CD4-positive, alpha-beta T cell treated with Interleukin-2 at 100 ng/mL for 4 hours (primary cell): ENCODE measurements around the gene FRS3.
"Not testable (repeated sequence)": the region's sequence is repeated elsewhere in the genome, so short reads cannot be mapped to it uniquely, and the experiment has no call there.

ENCODE experiments used
- DNase-seq: peaks from one replicate; pipeline ENCODE4 v3.0.0-alpha.2; 2020; ENCODE audit warnings: low spot score

The FRS3 gene, protein sequence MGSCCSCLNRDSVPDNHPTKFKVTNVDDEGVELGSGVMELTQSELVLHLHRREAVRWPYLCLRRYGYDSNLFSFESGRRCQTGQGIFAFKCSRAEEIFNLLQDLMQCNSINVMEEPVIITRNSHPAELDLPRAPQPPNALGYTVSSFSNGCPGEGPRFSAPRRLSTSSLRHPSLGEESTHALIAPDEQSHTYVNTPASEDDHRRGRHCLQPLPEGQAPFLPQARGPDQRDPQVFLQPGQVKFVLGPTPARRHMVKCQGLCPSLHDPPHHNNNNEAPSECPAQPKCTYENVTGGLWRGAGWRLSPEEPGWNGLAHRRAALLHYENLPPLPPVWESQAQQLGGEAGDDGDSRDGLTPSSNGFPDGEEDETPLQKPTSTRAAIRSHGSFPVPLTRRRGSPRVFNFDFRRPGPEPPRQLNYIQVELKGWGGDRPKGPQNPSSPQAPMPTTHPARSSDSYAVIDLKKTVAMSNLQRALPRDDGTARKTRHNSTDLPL

GRCh38 chr6:41779788-41780550 lies at the start of gene FRS3:
Gene FRS3, minus strand, starts transcription at chr6:41779900. Its CDS starts 2,913 bp downstream, at chr6:41776987.
- peak; percentile 99 for DNase-seq

DNA sequence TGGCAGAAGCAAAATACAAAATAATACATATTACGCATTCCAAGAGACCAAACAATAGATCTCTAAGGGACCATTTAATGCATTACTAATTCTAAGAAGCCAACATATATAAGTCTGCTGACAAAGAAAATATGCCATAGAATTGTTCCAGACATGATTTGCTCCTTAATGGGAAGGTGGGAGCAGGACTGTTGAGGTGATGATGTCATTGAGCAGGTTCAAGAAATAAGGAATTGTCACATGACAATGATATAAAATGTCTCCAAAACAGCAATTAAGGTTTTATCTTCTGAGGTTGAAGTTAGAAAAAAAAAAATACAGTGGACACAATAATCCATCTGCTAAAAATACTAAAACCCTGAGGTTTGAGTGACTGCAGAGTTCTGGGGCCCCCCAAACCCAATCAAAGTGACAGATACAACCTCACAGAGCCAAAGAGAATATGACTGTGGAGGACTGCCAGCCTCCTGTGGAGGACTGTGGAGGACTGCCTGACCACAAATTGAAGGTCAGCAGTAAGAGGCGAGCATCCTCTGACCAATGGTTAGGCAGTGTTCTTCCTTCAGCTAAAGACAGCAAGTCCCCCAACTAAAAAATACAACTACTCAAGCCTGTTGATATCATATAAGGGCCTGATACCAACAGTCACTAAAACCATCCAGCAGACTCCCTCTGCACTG lies 46.8 kb upstream of the FRS3 start:
- no peak for DNase-seq

DNA sequence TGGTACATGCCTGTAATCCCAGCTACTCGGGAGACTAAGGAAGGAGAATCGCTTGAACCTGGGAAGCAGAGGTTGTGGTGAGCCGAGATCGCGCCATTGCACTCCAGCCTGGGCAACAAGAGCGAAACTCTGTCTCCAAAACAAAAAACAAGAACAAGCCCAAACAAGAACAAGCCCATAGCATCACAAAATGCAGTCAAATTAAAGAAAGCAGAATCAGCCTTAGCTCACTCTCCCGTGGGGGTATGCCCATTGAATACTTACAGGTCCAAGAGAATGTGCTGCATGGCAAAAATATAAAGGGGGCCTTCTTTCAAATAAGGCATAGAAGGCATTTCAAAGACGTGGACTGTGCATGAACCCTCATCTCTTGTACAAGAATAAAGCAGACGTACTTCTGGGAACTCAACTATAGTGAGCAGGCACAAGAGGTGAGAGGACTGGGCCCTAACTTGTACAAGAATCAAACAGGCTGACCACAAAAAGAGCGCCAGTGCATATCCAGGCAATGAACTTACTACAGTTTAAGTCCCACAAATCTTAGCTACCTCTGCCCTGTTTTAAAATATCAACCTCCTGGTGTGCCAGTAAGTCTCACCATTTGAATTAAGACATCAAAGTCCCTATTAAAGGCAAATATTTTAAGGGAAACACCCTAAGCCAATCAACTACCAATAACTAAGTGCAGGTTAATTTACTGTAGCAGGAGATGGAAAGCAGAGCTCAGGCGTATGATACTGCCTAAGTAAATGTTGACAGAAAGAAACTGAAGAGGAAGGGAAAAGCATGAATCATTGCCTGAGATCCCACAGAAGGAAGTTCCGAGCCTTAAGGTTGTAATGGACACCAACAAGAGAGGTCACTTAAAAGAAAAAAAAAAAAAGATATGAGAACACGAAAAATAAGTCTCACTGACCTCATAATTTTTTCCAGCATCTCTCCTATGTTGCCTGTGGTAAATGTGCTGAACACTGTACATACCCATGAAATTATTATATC lies 45.2 kb upstream of the FRS3 start:
- no peak for DNase-seq

GRCh38 chr6:41823178-41823577 lies 43.5 kb upstream of the FRS3 start:
- no peak for DNase-seq

DNA sequence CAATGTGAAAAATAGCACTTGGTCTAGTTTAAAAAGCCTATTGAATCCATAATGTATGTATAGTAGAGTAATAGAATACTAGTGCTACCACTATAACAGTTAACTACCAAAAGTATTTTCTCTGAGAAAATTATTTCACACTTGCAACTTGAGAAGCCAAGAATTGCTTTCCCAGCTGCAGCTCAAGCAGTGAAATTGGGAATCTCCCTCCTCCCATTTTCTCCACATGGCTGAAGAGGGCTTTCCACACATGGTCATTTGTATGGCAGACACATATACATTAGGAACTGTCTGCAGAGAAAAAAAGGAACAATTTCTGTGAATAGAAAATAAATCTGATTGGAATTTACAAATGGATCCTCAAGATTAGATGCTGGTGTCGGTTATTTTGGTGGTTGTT lies 42.3 kb upstream of the FRS3 start:
- no peak for DNase-seq

GRCh38 chr6:41821266-41821665 lies 41.6 kb upstream of the FRS3 start:
- no peak for DNase-seq

DNA sequence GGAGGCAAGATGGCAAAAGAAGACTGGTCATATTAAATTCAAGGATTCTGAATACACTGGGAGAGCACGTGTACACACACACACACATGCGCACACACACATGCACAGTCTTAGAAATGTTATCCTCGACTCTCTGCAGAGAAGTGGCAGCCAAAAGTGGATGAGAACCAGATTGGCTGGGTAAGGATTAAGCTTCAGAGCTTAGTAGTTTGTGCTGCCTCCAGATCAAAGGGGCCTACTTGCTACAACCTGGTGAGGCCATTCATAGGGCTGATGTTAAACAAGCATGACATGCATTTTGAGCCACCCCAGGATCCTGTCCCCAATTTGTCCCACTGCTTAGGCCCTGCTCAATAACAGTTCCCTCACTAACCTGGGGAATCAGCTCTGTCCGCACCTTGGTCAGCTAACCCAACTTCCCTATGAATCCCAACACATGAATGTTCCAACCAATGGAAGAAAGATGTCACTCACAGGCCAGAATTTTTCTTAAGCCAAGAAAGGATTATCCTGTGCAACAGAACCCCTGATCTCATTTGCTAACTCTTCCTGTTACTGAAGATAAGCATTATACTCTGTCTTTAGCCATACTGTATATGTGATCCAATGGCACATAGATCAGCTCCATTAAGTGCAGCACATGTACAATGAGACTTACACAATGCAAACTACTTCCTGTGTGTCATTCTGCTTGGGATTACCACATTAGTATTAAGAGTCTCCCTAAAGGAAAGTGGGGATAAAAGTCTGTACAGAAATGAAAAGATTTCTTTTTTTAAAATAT lies 38.8 kb upstream of the FRS3 start:
- DNase-seq = no peak

GRCh38 chr6:41815587-41815986 lies 35.9 kb upstream of the FRS3 start:
- no peak for DNase-seq

DNA sequence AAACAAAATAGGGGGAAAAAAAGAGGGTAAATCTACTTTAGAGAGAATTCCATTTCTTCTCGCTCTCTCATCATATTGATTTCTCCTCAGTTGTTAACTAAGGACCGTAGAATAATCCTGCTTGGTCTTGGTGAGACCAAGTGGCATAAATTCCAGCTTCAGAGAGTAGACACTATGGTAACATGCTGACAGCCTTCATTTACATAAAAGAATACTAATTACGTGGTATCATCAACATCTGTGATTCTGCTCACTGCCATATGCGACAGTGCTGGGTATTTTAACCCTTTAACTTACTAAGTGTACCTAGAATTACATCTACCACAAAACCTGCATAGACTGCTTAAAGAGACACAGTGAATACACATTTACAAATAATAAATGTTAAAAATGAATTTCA lies 34.9 kb upstream of the FRS3 start:
- DNase-seq = no peak

GRCh38 chr6:41813956-41814355 lies 34.3 kb upstream of the FRS3 start:
- DNase-seq = no peak

GRCh38 chr6:41813469-41813868 lies 33.8 kb upstream of the FRS3 start:
- no peak for DNase-seq

DNA sequence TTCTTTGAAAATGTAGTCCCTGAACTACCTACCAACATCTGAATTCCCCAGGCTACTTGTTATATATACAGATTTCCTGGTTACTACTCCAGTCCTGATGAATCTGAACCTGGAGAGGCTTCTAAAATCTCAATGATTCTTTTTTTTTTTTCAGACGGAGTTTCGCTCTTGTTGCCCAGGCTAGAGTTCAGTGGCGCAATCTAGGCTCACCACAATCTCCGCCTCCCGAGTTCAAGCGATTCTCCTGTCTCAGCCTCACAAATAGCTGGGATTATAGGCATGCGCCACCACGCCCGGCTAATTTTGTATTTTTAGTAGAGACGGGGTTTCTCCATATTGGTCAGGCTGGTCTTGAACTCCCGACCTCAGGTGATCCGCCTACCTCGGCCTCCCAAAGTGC lies 32.2 kb upstream of the FRS3 start:
- not testable (repeated sequence) for DNase-seq

- no peak for DNase-seq
Observed at GRCh38 chr6:41811095-41811494, 31.4 kb upstream of the FRS3 start.

DNA sequence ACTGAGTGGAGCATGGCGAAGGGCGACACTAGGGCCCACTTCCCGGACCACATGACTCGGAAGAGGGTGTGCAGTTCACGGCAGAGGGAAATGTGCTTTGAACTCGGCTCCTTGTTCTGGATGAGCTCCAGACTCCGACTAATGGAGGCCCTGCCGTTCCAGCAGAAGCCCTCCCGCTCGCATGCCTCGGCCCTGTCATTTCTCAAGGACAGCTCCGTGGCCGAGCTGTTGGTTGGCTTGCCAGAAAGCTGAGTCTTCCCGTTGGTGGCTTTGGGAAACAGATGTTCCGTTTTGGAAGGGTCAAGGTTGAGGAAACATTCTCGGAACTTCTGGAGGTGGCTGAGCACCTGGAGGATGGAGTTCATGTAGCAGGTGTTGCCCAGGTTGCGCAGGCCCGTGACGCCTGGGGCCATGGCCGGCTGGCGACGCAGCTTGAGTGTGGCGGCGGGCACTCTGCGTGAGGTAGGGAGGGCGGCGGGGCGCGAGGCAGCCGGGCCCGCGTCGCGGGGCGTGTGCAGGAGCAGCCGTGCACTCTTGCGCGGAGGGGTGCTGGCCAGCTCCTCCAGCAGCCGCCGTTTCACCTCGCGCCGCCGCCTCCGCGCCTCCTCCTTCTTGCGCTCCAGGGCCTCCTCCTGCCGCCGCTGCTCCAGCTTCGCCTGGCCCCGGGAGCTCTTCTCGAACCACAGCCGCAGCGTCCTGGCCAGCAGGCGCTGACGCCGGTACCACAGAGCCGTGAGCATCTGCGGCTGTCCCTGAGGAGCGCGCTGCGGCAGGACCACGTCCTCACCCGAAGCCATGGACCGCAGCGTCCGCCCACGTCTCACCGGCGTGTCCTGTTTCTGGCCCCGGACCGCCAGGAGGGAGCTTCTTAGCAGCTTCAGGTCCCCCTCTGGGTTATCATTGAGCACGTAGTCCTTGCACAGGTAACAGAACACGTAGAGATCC lies 26.4 kb upstream of the FRS3 start:
- no peak for DNase-seq

DNA sequence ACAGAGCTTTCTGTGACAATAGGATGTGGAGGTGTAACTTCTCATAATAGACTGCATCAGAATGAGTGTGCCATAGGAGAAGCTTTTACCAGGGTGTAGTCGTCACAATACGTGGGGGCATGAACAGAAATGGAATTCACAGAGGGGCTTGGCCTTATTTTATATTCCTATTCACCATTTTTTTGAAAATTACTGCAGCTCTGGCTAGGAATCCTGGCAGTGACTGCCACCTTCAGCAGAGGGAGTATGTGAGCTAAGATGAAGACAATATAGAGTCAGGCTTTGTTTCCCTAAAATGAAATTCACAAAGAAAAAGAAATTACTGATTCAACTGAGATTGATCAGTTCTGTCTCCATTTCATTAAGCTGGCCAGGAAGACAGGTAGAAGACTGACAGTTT lies 21.7 kb upstream of the FRS3 start:
- no peak for DNase-seq

DNA sequence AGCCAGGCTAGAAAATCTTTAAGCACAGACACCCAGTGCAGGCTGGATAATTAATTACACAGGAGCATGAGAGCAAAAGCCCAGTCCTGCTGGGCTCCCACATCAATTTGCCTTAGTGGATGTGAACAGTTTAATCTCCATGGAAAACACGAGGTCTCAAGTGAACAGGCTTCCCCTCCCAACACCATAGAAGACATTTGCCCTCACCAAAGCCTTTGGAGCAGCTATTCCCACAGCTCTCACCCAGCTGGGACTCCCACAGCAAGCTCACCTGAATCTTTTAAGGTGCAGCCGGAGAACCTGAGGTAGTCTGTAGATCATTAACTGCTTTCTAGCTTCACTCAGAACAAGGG lies 19.8 kb upstream of the FRS3 start:
- DNase-seq = no peak

- DNase-seq = no peak
Observed at GRCh38 chr6:41798901-41799558, 19.3 kb upstream of the FRS3 start.

DNA sequence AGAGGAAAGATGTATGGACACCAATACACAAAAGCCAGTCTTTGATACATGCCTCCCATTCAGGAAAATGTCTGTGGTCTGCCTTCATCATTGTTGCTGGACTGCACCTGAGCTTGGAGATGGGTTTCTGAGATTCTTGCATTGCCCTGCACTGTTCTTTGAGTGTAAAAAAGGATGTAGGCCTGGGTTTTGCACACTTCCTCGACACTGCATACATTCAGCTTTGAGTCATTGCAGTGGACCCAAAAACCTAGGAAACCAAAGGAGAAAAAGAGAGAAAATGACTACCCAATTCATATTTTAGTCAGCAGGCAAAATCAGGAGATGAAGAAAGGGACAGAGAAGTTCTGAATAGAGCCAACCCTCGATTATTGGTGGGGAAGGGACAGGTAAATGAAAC lies 16.8 kb upstream of the FRS3 start:
- no peak for DNase-seq

DNA sequence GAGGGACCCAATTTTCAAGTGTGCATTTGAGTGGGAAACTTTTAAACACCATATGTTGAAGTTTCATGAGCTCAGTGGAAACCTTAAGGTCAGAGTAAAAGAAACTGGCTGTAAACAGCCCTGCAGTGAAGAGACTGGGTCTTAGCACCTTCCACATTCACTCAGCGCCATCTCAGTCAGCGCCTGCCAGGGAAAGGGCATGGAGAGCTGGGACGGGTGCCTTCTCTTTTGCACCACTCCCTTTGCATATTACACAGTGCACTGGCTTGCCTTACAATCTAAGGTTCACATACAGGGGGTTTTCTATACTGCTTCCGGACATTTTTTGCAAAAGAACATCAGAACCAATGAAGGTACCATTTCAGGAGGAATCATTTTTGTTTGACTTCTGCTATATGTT lies 12.3 kb upstream of the FRS3 start:
- DNase-seq = no peak
